G401.6 (cell line): ENCODE data around the gene RNASE7.
"Not testable (repeated sequence)": the region's sequence is repeated elsewhere in the genome, so short reads cannot be mapped to it uniquely, and the experiment has no call there.

Source experiments
- FAIRE-seq: peaks from 2 replicates; lab custom pipeline; 2012; peaks lifted over from hg19 to GRCh38; lab: Jason Lieb, UNC

The RNASE7 gene, protein sequence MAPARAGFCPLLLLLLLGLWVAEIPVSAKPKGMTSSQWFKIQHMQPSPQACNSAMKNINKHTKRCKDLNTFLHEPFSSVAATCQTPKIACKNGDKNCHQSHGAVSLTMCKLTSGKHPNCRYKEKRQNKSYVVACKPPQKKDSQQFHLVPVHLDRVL

GRCh38 chr14:21041676-21042433 lies at the start of gene RNASE7:
Gene RNASE7 (plus strand): TSS chr14:21042362. CDS start chr14:21042993, 631 bp downstream.
- FAIRE-seq, result no peak

- FAIRE-seq, result no peak
These were observed 45.6 kb upstream of the RNASE7 start for GRCh38 chr14:20996521-20996920.

GRCh38 chr14:20997115-20997514 lies 45.0 kb upstream of the RNASE7 start:
- FAIRE-seq, result no peak

GRCh38 chr14:20997564-20997963 lies 44.6 kb upstream of the RNASE7 start:
- no peak for FAIRE-seq

GRCh38 chr14:20998139-20998538 lies 44.0 kb upstream of the RNASE7 start:
- FAIRE-seq, result no peak

- FAIRE-seq, result no peak
These were observed 43.3 kb upstream of the RNASE7 start, which contains the start of gene SLC39A2 for GRCh38 chr14:20998674-20999366. Gene SLC39A2 (plus strand): TSS chr14:20999293. CDS start chr14:20999447, 154 bp downstream.

DNA sequence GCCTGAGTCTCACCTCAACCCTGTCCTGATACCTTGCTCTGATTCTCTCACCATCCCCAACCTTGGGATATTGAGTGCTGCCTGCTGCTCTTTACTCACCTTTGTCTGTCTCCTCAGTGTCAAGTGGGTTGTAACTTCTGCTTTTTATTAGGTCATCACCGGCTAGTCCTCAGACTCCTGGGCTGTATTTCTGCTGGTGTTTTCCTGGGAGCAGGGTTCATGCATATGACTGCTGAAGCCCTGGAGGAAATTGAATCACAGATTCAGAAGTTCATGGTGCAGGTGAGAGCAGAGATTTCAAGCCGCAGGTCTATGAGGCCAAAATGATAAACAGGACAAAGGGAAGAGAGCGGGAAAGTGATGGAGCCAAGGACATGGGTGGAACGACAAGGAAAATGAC lies 42.6 kb upstream of the RNASE7 start:
- FAIRE-seq, result no peak

GRCh38 chr14:21001218-21001617 lies 40.9 kb upstream of the RNASE7 start:
- no peak for FAIRE-seq

DNA sequence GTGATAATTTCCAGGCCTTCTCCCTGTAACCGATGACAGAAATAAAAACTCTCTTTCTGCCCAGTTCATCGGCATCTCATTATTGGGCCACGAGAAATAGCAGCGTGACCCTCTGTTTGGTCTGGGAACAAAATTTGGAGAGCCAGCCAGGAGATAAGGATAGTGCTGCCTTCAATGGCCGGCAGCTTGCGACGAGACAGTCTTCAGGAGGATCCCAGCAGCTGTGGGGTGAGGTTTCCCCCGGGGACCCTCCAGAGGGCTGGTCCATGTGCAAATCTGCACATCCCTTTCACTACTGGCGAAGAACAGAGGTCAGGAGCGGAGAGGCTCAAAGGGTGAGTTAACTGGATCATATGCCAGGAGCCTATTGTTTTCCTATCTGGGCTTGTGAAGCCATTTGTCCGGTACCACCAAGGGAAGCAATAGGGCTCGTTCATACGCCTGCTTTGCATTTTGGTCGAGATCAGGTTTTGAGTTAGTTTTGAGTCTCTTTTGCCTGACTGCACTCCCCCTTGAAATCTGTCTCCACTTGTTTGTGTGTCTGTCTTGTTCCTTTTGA lies 38.3 kb upstream of the RNASE7 start:
- no peak for FAIRE-seq

DNA sequence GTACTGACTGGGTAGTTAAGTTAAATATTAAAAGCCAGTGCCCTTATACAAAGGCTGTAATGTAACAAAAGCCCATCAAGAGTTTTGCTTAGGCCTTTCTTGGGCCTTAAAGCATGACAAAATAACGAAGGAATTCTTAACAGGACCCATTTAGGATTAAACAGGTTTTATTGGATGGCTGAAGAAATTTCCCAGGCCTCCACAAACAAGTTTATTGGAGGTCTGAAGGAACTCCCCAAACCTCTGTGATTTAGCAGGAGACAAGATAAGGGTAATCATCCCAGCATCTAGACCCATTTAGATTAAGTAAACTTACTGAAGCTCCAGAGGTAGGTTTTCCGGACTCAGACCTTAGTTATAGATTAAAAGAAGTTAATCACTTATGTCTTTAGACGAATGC lies 32.4 kb upstream of the RNASE7 start:
- not testable (repeated sequence) for FAIRE-seq

GRCh38 chr14:21011136-21011535 lies 31.0 kb upstream of the RNASE7 start:
- no peak for FAIRE-seq

- FAIRE-seq, result peak; percentile 94
These were observed 27.4 kb upstream of the RNASE7 start for GRCh38 chr14:21014761-21015190.

DNA sequence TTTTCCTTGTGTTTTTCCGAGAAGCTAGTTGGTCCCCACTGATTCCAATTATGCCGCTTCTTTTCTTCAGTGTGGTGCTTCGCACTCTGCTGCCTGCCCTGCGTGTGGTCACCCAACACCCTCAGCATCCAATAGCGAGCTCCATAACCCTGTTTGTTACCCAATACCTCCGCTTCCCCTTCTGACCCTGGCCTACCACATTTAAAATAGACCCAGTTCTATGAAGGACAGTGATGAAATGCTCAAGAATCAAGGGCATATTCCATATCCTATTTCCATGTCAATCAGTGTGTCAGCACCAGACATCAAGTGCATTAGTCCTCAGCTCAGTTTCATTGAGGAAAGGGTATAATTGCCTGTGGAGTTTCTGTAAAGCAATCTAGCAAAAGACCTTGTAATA lies 26.9 kb upstream of the RNASE7 start:
- FAIRE-seq, result no peak

DNA sequence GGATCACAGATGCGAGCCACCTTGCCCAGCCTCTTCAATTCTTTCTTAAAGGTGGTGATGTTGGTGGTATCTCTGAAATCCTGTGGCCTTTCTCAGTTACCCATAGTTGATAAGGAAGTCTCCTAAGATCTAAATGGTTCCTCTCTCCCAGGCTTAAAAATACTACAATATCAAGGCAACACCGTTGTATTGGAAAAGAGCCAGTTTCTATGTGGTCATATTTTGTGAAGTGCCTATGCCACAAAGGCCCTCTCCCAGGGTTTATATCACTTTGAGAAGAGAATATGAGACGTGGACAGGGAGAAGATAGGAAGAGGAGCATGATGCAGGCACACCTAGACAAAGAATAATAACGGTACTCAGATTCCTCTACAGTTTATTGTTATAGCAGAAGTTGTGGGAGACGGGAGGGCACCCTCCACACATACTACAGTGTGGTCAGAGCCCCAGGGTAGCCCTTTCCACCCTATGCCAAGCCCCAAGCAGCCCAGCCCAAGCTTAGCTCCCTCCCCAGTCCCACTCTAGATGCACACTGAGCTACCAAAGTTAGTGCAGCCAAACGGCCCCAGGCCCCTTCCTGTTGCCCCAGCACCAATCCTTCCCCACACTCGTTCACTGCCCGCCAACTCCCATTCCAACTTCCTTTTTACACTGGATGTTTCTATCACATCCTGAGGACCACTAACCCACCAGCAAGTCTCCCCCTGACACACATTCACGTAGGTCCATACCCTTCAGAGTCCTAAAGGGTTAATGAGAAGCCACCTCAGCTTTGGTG lies 25.6 kb upstream of the RNASE7 start:
- no peak for FAIRE-seq

DNA sequence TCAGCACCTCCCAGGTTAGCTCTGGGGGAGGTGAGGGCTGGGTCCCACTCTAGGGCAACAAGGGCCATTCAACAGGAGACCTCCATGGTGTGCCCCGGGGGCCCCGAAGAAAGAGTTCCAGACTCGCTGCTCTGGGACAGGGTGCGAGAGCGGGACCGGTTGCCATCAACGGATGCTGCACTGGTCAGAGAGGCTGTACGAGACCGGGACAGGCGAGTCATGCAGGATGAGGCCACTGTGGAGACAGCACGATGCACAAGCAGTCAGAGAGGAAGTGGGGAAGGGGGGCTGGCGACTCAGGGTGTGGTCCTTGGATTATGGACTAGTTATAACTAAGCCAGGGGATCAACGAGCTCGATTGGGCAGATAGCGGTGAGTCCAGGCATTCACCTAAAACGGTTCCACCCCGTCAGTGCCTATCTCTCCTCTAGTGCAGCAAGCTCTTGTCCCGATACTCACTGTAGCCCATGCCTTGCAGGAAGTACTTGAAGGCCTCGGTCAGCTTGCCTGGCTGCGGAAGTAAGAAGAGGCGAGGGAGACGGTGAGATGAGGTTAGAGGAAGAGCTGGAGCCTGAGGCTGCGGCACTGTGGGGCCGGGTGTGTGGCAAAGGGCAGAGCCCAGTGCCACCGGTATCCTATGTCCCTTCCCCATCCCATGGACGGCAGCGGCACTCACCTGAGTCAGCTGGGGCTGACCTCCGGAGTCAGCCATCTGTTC lies 24.5 kb upstream of the RNASE7 start:
- no peak for FAIRE-seq

GRCh38 chr14:21018286-21018685 lies 23.9 kb upstream of the RNASE7 start:
- no peak for FAIRE-seq

GRCh38 chr14:21018781-21019180 lies 23.4 kb upstream of the RNASE7 start:
- FAIRE-seq, result no peak

- no peak for FAIRE-seq
These were observed 22.8 kb upstream of the RNASE7 start for GRCh38 chr14:21019366-21019765.

DNA sequence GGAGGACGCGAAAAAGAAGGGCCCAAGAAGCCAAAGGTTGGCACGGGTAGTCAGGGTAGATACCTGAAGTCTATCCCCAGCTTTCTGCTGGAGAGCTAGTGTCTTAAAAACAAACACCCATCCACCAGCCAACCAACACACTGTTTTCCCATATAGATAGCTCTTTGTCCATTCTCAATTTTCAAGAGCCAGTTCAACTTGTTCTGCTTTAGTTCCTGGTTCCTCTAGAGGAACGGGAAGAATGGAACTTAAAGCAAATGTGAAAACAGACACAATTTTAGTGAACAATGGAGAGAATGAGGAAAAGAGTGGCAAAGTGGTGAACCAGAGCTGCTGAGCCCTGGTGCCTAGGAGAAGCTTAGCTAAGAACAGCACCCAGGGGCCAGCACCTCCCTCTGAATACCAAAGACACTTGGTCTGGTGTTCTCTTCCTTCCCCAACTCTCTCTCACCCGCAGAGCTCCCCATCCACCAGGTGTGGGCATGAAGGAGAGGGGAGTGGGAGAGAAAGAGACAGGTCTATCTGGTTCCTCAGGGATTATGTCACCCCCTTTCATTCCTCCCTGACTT lies 21.1 kb upstream of the RNASE7 start:
- no peak for FAIRE-seq

GRCh38 chr14:21022686-21023085 lies 19.5 kb upstream of the RNASE7 start:
- FAIRE-seq, result no peak

- no peak for FAIRE-seq
These were observed 19.0 kb upstream of the RNASE7 start for GRCh38 chr14:21023174-21023573.
